Skeletal muscle tissue (tissue), 4 donors: ENCODE measurements around the gene ATP6V1B1. TPM values are rescaled to one million over a fixed set of nuclear protein-coding genes. Genes with fewer than 3 reads are reported as not detected.

Experiments
- H3K27ac ChIP-seq: one replicate; pipeline ENCODE4 v1.7.0; 2013; ENCODE audit warnings: mild to moderate bottlenecking, low read depth, low read length, inconsistent platforms
- H3K27me3 ChIP-seq, 3 donors: one replicate each; pipeline ENCODE4 v1.7.0; 2013; ENCODE audit warnings: low read length in 3 of 3; ENCODE audit not compliant: control insufficient read depth in 3 of 3, insufficient read depth in 3 of 3
- H3K36me3 ChIP-seq, 3 donors: one replicate each; pipeline ENCODE4 v1.7.0; 2013; ENCODE audit warnings: low read length in 3 of 3; ENCODE audit not compliant: control insufficient read depth in 3 of 3, insufficient read depth in 3 of 3
- H3K4me1 ChIP-seq, 3 donors: one replicate each; pipeline ENCODE4 v1.7.0; 2013; ENCODE audit warnings: low read length in 3 of 3, mild to moderate bottlenecking in 3 of 3; ENCODE audit not compliant: control insufficient read depth in 3 of 3, insufficient read depth in 3 of 3
- H3K4me3 ChIP-seq, 3 donors: one replicate each; pipeline ENCODE4 v1.7.0; 2013; ENCODE audit warnings: low read length in 3 of 3
- H3K9ac ChIP-seq, 3 donors: one replicate each; pipeline ENCODE4 v1.7.0; 2013; ENCODE audit warnings: low read length in 3 of 3, mild to moderate bottlenecking in 3 of 3, moderate library complexity in 2 of 3, low read depth in 1 of 3
- H3K9me3 ChIP-seq, 3 donors: one replicate each; pipeline ENCODE4 v1.7.0; 2013; ENCODE audit warnings: low read length in 3 of 3; ENCODE audit not compliant: control insufficient read depth in 3 of 3
- total RNA-seq: library from RNA; depleted of rRNA; stranded (reverse); fragments of >200 nt; gene quantifications from one replicate; pipeline ENCODE4 v1.2.3, GENCODE V29; 2014
- donor health status: Osteomylitis.

ATP6V1B1 gene
- total RNA-seq, 1 donor from 2014 or later: 1.6 TPM

GRCh38 chr2:70891572-70892357, 43.9 kb upstream of the ATP6V1B1 start:
- Histone ChIP-seq H3K27ac (no peak overlapping the region), H3K36me3 (no peaks in the 10 kb centered on the region), H3K4me3 (no peak overlapping the region), H3K4me1 (peaks cover 15 to 16% (median 16%) of the 10 kb centered on the region in 3 donors), H3K9ac (no peak overlapping the region), H3K9me3 (no peaks in the 10 kb centered on the region), H3K27me3 (peaks cover 58 to 65% (median 62%) of the 10 kb centered on the region in 3 donors)

- peaks cover 58 to 63% (median 63%) of the 10 kb centered on the region in 3 donors for H3K27me3 ChIP-seq
- H3K9ac ChIP-seq: no peak overlapping the region
- no peaks in the 10 kb centered on the region for H3K36me3 ChIP-seq
- peaks cover 9 to 13% (median 10%) of the 10 kb centered on the region in 3 donors for H3K4me1 ChIP-seq
- H3K27ac ChIP-seq: no peak overlapping the region
- H3K9me3 ChIP-seq: no peaks in the 10 kb centered on the region
- H3K4me3 ChIP-seq: no peak overlapping the region
These were observed 43.0 kb upstream of the ATP6V1B1 start for GRCh38 chr2:70892750-70893149.

- no peak overlapping the region for H3K4me3 ChIP-seq
- peaks cover 58 to 63% (median 63%) of the 10 kb centered on the region in 3 donors for H3K27me3 ChIP-seq
- H3K36me3 ChIP-seq: no peaks in the 10 kb centered on the region
- no peak overlapping the region for H3K9ac ChIP-seq
- no peak overlapping the region for H3K27ac ChIP-seq
- peaks cover 5 to 8% (median 6%) of the 10 kb centered on the region in 3 donors for H3K4me1 ChIP-seq
- no peaks in the 10 kb centered on the region for H3K9me3 ChIP-seq
These were observed 42.5 kb upstream of the ATP6V1B1 start for GRCh38 chr2:70893186-70893585.

- Histone ChIP-seq H3K9ac (no peak overlapping the region), H3K9me3 (no peaks in the 10 kb centered on the region)
These were observed 40.9 kb upstream of the ATP6V1B1 start for GRCh38 chr2:70894765-70895164.

GRCh38 chr2:70895249-70895648, 40.5 kb upstream of the ATP6V1B1 start:
- Histone ChIP-seq H3K9ac (no peak overlapping the region), H3K27ac (no peak overlapping the region), H3K27me3 (peaks cover 59 to 69% (median 62%) of the 10 kb centered on the region in 3 donors), H3K36me3 (no peaks in the 10 kb centered on the region), H3K9me3 (no peaks in the 10 kb centered on the region), H3K4me1 (peaks cover 3 to 11% (median 7%) of the 10 kb centered on the region in 3 donors), H3K4me3 (no peak overlapping the region)

More at GRCh38 chr2:70894765-70895164, 40.9 kb upstream of the ATP6V1B1 start:
- Histone ChIP-seq H3K27ac (no peak overlapping the region), H3K36me3 (no peaks in the 10 kb centered on the region), H3K27me3 (peaks cover 57 to 66% (median 66%) of the 10 kb centered on the region in 3 donors), H3K4me1 (peaks cover 3 to 11% (median 6%) of the 10 kb centered on the region in 3 donors), H3K4me3 (no peak overlapping the region)

- Histone ChIP-seq H3K4me1 (peaks cover 9 to 19% (median 13%) of the 10 kb centered on the region in 3 donors), H3K27ac (no peak overlapping the region), H3K27me3 (peaks cover 62 to 78% (median 67%) of the 10 kb centered on the region in 3 donors), H3K4me3 (no peak overlapping the region), H3K36me3 (no peaks in the 10 kb centered on the region), H3K9me3 (no peaks in the 10 kb centered on the region), H3K9ac (no peak overlapping the region)
These were observed 39.5 kb upstream of the ATP6V1B1 start for GRCh38 chr2:70895998-70896764.

- Histone ChIP-seq H3K4me3 (no peak overlapping the region), H3K36me3 (no peaks in the 10 kb centered on the region), H3K4me1 (peaks cover 15 to 25% (median 19%) of the 10 kb centered on the region in 3 donors), H3K27me3 (peaks cover 66 to 78% (median 68%) of the 10 kb centered on the region in 3 donors), H3K9me3 (no peaks in the 10 kb centered on the region), H3K27ac (no peak overlapping the region), H3K9ac (no peak overlapping the region)
These were observed 38.9 kb upstream of the ATP6V1B1 start for GRCh38 chr2:70896765-70897202.

GRCh38 chr2:70897203-70897976, 38.3 kb upstream of the ATP6V1B1 start:
- H3K27ac ChIP-seq: no peak overlapping the region
- H3K36me3 ChIP-seq: no peaks in the 10 kb centered on the region
- no peak overlapping the region for H3K4me3 ChIP-seq
- no peak overlapping the region for H3K9ac ChIP-seq
- peaks cover 20 to 31% (median 23%) of the 10 kb centered on the region in 3 donors for H3K4me1 ChIP-seq
- H3K27me3 ChIP-seq: peaks cover 69 to 79% (median 70%) of the 10 kb centered on the region in 3 donors
- no peaks in the 10 kb centered on the region for H3K9me3 ChIP-seq

- Histone ChIP-seq H3K9ac (no peak overlapping the region), H3K27me3 (peaks cover 73 to 82% (median 75%) of the 10 kb centered on the region in 3 donors), H3K27ac (no peak overlapping the region), H3K9me3 (no peaks in the 10 kb centered on the region), H3K4me1 (peaks cover 20 to 36% (median 23%) of the 10 kb centered on the region in 3 donors), H3K4me3 (no peak overlapping the region), H3K36me3 (no peaks in the 10 kb centered on the region)
These were observed 37.8 kb upstream of the ATP6V1B1 start for GRCh38 chr2:70897977-70898226.
